GM19397 (cell line): Measurements from ENCODE around the gene SLC7A8.
"Not testable (repeated sequence)": the region's sequence is repeated elsewhere in the genome, so short reads cannot be mapped to it uniquely, and the experiment has no call there.

Experiments
- ATAC-seq: cut with Tn5 transposase; IDR thresholded peaks from one replicate; pipeline ENCODE4 v1.9.1; 2021; ENCODE audit warnings: mild to moderate bottlenecking, moderate library complexity; ENCODE audit not compliant: unreplicated experiment

SLC7A8 gene

DNA sequence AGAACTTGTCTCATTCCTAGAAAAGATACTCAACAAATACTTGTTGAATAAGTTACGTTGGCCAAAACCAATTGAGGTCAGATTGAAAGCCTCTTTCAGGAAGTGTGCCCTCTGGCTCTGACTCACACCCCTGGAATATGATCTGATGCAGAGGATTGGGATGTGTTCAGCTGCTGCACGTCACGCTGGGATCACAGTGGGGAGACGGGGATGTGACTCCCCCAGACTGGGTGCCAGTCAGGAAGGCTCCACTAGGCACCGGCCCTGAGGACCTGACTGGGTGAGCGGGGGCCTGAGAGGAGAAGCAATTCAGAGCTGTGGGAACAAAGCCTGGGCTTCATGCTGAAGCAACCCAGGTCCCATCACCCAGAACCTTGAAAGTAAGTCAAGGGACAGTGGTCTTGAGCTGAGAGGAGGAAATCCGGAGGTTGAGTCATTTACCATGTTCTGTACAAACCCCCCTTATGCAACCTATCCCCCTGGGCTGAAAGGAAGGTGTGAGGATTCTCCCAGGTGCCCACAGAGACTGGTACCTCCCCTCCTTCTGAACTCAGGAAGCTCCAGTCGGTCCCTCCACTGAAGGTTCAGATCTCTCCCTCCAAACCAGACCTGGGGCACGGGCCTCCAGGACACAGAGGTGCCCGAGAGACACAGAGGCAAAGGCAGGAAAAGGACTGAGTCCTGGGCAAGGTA lies 68.3 kb downstream of the SLC7A8 start:
- no peak for ATAC-seq

DNA sequence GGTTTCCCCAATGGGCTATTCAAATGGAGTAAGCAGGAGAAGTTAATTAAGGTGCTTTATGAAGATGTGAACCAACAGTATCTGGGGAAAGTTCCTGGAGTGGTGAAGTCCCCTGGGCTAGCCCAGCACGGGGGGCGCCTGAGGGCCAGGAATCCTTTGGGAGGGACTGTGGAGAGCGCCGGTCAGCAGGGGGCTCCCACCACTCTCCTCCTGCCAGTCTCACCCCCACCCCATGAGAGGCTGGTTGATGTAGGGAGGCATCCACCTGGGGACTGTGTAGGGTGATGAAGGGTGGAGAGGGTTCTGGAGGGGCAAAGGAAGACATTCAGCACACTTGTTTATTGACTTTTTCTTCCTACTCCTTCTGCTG lies 68.8 kb downstream of the SLC7A8 start:
- no peak for ATAC-seq

DNA sequence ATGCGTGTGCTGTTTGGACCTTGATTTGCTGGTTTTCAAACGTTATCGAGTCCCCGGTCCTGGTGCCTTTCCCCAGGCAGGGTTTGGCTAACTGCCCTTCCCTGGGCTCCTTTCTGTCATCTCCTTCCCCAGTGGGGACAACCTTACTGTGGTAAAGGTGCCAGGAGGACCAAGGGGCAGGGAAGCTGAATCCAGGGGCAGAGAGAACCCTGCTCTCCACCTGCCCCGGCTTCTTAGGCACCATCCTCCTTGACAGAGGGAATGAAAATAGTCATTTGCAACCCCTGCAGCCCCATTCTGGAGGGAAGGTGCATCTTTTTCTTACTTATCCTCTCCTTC lies 69.4 kb downstream of the SLC7A8 start:
- ATAC-seq = no peak

DNA sequence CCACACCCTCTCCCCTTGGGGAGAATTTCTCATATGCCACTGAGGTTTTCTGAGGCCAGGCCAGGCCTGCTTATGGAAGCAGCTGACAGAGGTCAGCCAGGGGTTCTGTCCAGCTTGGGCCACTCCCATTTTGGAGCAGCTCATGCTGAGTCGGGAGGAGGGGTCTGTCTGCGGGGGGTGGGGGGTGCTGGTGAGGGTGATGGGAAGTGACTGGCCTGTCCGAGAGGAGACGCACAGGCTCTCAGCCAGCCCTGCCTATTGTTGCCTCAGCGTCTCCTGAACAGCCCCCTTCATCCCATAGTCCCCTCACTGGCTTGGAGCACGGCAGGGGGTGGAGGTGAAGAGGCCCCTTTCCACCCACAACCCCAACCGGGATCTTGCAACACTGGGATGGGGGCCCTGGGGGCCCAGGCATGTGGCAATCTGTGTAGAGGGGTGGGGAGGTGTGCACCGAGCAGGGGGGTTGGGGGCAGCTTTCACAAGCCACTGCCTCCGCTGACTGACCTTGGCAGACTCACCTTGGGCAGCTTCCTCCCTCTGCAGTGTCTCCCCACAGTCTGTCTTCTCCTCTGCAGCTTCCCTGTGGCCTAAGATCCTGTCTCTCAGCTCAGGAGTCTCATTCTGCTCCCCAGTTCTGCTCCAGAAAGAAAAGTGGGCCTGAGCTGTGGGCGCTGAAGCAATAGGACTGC lies 69.9 kb downstream of the SLC7A8 start:
- ATAC-seq = no peak

DNA sequence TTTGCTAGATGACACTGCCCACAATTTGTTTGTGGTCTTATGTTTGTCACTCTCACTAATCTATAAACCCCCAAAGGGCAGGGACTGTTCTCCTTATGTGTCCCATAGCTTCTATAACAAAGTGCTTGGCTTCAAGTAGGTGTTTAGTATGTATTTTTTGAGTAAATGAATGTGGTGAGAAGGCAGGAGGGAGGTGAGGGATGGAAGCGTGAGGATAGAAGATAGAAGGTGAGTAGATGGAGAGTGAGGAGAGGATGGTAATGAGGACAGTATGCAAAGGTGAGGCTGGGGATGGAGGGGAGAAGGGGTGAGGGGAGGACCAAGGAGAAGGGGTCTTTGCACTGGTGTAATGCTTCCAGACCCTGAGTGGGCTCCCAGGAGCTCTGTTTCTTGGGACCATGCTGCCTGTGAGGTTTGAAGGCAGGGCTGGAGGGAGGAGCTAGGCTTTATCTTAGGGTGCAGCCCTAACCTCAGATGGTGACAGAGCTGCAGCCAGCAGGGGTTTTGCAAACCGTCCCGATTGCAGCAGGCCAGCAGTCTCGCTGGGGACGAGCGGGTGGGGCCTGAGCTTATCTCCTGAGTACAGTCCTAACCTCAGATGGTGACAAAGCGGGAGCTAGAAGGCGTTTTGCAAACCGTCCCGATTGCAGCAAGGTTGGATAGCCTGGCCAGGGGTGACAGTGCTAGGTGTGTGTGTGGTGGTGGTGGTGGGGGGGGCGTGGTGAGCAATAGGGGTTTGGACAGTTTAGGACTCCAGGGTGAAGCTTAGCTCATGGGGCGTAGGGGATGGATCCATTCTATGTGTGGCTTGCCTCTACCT lies 70.9 kb downstream of the SLC7A8 start:
- ATAC-seq = no peak

DNA sequence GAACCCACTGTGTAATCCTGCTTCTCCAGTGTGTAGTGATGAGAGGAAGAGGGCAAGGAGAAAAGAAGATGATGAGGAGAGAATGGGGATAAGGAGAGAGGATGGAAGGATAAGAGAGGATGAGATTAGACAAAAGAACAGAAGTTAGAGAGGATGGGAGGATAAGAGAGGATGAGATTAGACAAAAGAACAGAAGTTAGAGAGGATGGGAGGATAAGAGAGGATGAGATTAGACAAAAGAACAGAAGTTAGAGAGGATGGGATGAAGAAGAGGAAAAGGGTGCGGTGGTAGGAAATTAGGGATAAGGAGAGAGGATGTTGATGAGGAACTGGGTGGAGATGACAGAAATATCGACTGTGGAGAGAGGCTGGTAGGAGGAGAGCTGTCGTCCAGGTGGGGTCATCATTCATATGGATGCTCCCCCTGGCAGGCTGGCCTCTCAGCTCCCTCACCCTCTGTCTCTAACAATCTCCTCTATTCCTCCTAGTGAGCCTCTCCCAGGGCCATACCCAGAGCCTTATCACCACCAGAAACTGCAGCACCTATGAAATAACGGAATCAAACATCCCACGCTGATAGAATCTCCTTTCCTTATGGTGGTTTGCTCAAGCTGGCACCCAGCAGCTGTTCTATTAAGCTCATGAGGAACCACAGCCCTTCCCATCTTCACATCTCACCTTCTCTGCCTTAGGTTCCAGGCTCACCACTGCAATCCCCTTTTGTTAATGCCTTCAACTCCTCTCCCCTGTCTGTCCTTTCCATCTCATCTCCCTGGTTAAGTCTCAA lies 72.7 kb downstream of the SLC7A8 start:
- no peak for ATAC-seq

DNA sequence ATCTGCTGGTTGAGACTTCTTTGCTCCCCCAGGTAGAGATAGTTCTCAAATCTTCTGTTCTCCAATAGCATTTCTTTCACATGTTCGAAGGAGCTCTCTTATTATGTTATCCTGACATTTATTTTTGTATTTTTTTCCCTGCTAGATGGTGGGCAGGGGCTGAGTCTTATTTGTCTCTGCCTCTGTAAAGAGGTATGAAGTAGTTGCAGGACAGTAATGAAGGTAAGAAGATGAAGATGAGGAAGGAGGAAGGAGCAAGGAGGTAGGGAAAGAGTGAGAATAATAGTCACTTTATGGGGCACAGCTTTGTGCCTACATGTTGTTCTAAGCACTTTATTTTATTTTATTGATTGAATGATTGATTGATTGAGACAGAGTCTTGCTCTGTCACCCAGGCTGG lies 73.7 kb downstream of the SLC7A8 start:
- no peak for ATAC-seq

DNA sequence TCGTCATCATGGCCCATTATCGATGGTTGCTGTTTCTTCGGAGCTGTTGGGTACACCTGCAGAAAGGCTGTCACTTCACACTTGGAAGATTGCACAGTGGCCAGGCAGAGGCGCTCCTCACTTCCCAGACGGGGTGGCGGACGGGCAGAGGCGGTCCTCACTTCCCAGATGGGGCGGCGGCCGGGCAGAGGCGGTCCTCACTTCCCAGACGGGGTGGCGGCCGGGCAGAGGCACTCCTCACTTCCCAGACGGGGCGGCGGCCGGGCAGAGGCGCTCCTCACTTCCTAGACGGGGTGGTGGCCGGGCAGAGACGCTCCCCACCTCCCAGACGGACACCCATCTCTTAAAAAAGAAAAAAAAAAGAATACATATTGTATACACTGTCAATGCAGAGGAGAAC lies 75.3 kb downstream of the SLC7A8 start:
- not testable (repeated sequence) for ATAC-seq

DNA sequence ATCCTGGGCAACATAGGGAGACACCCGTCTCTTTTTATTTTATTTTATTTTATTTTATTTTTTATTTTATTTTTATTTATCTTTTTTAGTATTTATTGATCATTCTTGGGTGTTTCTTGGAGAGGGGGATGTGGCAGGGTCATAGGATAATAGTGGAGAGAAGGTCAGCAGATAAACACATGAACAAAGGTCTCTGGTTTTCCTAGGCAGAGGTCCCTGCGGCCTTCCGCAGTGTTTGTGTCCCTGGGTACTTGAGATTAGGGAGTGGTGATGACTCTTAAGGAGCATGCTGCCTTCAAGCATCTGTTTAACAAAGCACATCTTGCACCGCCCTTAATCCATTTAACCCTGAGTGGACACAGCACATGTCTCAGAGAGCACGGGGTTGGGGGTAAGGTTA lies 75.8 kb downstream of the SLC7A8 start:
- not testable (repeated sequence) for ATAC-seq

DNA sequence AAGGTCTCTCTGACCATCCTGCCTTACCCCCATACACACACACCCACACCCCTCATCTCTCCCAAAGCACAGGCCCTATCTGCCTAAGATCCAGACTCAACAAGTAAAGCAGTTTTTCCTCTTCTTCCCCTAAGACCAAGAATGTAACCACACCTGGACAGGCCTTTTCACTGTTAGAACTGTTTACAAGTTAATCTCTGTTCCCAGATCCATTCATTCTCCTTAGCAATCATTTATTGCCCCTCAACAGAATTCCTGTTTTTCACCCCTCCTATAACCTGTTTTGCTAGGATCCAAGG lies 76.8 kb downstream of the SLC7A8 start:
- no peak for ATAC-seq

DNA sequence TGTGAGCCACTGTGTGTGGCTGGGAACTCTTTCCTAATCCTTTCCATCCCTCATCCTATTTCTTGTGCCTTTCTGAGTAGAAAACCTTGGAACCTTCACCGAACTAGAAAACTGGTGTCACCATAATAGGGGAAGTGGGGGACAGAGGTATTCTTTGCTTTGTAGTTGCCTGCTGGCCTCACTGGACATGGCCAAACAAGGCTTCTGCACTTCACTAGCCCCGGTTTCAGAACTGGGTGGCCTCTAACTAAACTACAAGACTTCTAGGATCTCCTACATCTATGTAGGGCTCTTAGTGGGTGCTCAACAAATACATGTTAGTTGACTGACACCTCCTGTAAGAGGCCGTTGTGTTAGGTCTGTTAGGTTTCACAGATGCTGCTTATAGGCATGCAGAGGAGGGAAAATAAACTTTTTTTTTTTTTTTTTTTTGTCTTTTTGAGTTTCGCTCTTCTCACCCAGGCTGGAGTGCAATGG lies 78.1 kb downstream of the SLC7A8 start:
- ATAC-seq = no peak

DNA sequence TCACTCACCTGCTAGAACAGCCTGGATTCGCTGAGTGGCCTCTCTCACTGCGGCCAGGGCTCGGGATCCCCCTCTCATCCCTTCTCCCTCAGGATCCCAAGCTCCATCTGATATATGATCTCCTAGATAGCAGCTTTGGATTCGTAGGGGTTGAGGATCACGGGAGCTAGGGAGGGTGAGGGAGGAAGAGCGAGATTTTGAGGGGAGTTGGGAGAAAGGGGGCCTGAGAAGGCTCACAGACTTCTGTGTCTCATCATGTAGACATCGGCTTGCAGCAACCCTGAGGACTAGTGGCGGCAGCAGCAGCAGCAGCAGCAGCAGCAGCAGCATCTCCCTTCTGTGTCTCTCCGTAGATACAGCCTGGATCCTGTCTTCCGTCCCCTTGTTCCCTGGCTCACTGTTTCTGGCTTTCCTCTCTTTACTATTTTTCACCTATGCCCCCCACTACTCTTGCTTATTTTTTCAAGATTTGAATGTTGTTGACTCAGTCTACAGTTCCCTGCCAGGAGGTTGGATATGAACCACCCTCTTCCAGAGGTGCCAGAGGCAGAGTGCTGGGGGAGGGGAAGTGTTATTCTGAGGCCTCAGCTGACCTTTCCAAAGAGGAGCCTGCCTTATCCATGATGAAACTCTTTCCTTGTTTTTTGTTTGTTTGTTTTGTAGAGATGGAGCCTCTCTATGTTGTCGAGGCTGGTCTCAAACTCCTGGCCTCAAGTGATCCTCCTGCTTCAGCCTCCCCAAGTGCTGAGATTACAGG lies 78.7 kb downstream of the SLC7A8 start, which contains the start of gene CIROP:
TSS of gene CIROP (minus strand) at position 399 of the 757 bp plus-strand sequence. CDS start at position 330, 69 bp downstream.
- ATAC-seq = no peak

DNA sequence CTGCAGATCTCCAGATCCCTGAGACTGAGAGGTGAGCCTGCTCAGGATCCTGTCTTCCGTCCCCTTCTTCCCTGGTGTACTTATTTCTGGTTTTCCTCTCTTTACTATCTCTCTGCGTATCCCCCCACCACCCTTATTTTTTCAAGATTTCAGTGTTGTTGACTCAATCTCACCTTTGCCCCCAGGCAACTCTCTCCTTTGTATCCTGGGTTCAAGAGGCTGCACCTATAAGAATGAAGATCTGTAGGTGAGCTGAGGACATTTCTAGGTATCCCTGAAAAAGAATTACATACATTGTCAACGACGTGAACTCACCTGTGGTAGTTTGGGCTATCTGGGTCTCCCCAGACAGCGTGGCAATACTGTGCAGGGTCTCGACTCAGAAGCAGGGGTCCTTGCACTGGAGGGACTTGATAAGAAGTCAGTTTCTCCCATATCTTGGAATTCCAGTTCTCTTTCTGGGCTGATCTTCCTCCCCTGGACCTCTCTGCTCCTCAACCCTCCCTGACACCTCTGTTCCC lies 79.3 kb downstream of the SLC7A8 start:
- no peak for ATAC-seq

DNA sequence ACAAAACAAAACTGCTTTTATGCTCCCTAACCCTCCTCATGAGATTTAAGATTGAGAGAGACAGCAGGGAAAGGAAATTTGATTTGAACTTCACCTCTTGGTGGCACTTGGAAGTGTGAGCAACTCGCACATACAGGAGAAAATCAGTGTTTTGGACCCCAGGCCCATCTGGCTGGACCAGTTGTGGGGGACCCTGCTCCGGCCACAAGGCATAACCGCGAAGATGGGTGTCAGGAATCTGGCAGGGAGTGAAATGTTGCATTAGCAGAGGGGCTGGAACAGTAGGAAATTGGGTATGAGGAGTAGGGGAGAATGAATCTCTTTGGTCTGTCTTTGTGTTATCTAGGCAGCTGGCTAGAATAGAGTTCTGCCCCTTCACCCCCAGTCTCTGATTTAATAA lies 79.9 kb downstream of the SLC7A8 start:
- no peak for ATAC-seq

DNA sequence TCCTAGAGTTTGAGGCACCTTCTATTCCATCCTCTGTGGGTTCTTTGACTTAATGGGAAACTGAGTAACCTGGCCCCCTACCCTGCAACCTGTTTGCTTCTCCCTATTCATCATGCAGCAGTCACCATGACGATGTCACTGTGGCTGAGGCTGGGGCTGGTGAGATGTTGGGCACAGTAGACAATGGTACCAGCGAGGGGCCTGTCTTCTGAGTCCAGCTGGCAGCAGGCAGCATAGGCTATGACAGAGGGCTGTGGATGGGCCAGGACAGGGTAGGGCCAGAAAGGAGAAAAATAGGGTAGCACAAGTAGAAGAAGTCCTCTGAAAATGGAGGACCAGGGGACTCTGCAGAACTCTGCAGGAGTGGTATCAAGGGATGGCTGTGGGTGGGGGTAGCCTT lies 80.7 kb downstream of the SLC7A8 start:
- no peak for ATAC-seq

DNA sequence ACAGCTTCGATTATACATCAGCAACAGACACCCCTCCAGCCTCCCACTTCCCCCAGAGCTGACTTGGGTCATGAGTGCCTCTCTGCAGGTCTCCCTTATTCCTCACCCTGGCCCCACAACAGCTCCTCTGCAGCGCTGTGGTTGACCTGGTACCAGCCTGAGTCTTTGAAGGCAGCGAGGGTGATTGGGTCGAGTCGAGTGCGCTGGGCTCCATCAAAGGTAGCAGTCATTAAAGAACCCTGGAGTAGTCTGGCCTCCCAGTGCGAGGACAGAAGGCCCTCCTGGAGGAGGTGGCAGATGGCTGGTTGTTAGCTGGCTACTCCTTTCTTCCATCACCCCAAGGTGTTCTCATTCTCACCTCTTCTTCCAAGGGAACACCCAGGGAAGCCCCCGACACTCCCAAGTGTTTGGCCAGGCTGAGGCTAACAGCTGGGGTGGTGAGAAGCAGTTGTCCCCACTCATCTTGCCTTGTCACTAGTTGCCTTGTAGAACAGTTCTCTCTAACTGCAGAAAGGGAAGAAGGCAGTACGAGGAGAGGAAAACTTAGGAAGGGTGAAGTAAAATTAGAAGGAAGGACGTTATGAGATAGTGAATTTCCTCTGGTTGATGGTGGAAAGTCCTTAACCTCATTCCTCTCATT lies 81.4 kb downstream of the SLC7A8 start:
- ATAC-seq = no peak

DNA sequence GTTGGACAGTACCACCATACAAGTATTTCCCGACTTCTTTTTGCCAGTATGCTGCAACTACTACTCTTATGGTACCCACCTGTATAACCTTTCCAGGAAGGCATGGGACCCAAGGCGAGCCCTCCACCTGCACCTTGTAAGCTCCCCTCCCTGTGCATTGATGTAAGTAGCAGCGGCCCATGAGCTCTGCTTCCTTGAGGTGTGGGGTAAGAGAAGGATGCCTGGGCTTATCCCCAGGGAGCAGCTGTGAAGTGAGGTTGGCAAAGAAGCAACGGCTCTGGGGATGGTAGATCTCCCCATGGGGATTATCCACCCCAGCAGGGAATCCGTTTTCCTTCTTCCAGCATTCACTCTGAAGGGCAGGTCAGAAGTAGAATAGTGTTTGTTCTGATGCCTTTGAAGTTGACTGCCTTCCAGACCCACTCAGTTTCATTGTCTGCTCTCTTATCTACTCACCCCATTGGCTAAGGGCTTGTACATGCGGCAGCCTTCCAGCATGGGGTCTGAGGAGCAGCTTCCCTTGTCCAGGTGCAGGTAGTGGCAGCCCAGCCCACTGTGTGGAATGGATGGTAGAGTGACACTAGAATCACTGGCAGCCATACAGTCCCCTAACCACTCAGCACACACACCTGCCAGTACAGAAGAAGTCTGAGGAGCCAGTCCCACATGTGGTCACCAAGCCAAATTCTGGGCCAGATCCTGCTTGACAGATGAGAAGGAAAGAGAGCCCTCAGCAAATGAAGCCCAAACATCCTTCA lies 82.1 kb downstream of the SLC7A8 start:
- ATAC-seq = no peak

DNA sequence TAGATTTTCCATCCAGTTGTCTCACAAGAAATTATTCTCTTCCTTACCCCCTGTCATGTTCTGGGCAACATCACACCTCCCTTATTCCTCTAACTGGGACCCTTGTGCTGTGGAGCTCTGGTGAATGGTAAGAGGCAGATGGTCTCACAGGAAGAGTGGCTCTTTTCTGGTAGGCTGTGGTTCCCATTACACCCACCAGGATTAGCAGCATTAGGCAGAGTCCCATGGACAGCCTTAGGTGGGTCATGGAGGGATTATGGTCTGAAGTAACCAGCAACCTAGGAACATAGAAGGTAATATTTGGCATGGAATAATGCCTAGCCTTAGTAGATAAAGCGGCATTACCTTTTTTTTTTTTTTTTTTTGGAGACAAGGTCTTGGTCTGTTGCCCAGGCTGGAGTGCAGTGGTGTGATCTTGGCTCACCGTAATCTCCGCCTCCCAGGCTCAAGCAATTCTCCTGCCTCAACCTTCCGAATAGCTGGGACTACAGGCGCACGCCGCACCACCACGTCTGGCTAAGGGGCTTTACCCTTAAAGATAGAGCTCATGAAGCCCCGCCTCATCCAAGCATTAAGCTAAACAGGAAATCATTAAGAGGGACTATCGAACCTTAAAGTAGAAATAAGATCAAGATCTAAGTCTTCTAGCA lies 84.1 kb downstream of the SLC7A8 start:
- no peak for ATAC-seq

DNA sequence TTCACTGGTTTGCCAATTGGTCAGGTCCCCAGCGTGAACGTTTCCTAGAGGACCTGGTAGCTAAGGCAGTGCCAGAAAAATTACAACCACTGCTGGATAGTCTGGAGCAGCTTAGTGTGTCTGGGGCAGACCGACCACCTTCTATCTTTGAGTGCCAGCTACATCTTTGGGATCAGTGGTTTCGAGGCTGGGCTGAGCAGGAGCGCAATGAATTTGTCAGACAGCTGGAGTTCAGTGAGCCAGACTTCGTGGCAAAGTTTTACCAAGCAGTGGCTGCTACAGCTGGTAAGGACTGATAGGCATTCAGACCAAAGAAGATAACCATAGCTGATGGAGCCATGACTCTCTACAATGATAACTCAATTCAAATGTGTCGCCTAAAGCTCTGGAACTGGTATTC lies 85.7 kb downstream of the SLC7A8 start:
- no peak for ATAC-seq
